Mesenteric fat pad (tissue), 1 donor: Measurements from ENCODE around the gene RELA. TPM values are rescaled to one million over a fixed set of nuclear protein-coding genes. Genes with fewer than 3 reads are reported as not detected.
A peak's percentile ranks its signal among the peaks of the same experiment; 100 is the strongest.
"Not testable (repeated sequence)": the region's sequence is repeated elsewhere in the genome, so short reads cannot be mapped to it uniquely, and the experiment has no call there.

Experiments used
- DNase-seq: peaks from one replicate; pipeline ENCODE4 v3.0.0-alpha.2; 2020; ENCODE audit warnings: low spot score
- total RNA-seq: library from RNA; stranded (reverse); fragmentation: NEBNext Ultra II Directional; extraction: Animal tissue kit (Norgen Biotek cat#: 25700); gene quantifications from one replicate; pipeline ENCODE4 v1.2.1, GENCODE V29; 2021
- donor health status: DM: yes; HTN: yes; CAD: no.

RELA gene
- total RNA-seq, 1 donor from 2014 or later: 80.0 TPM

- DNase-seq: no peak
Observed at GRCh38 chr11:65649656-65650546, 12.8 kb downstream of the RELA start.

GRCh38 chr11:65648997-65649493 is 13.7 kb downstream of the RELA start:
- no peak for DNase-seq

GRCh38 chr11:65646958-65647701 is 15.6 kb downstream of the RELA start:
- DNase-seq: no peak

GRCh38 chr11:65646288-65646957 is 16.3 kb downstream of the RELA start:
- no peak for DNase-seq

- no peak for DNase-seq
Observed at GRCh38 chr11:65645710-65646109, 17.0 kb downstream of the RELA start.

- DNase-seq: no peak
Observed at GRCh38 chr11:65644837-65645236, 17.9 kb downstream of the RELA start.

GRCh38 chr11:65643971-65644370 is 18.7 kb downstream of the RELA start:
- DNase-seq: no peak

GRCh38 chr11:65642014-65642671 is 20.6 kb downstream of the RELA start:
- no peak for DNase-seq

GRCh38 chr11:65641297-65642013 is 21.3 kb downstream of the RELA start:
- no peak for DNase-seq

GRCh38 chr11:65640483-65641296 is 22.0 kb downstream of the RELA start:
- DNase-seq: no peak

GRCh38 chr11:65639623-65640482 is 22.9 kb downstream of the RELA start:
- DNase-seq: no peak

- not testable (repeated sequence) for DNase-seq
Observed at GRCh38 chr11:65639228-65639597, 23.5 kb downstream of the RELA start.

GRCh38 chr11:65637794-65638419 is 24.8 kb downstream of the RELA start, which contains the start of gene SIPA1:
Gene SIPA1 (plus strand): TSS chr11:65638101. CDS start chr11:65640922, 2,821 bp downstream.
- DNase-seq: peak; percentile 94

- no peak for DNase-seq
Observed at GRCh38 chr11:65637032-65637557, 25.6 kb downstream of the RELA start.

- DNase-seq: no peak
Observed at GRCh38 chr11:65636108-65637031, 26.3 kb downstream of the RELA start.

- DNase-seq: no peak
Observed at GRCh38 chr11:65634905-65635731, 27.6 kb downstream of the RELA start.
